OCI-LY7 (cell line): Measurements from ENCODE around the gene STK38L. TPM values are rescaled to one million over a fixed set of nuclear protein-coding genes. Genes with fewer than 3 reads are reported as not detected.

ENCODE experiments used
- BruUV-seq: library from RNA; stranded (reverse); fragments of 400-500 nt; replicated peaks from 2 replicates; lab custom pipeline; 2021; lab: Mats Ljungman, UMichigan
- CTCF ChIA-PET: fragments of 300-600 bp; sonication (Branson Sonifier 250); formaldehyde crosslinking; loops from one replicate; lab custom pipeline; 2022; ENCODE audit warnings: antibody characterized with exemption; ENCODE audit not compliant: unreplicated experiment; lab: Charles Lee
- POLR2A ChIA-PET: fragments of 300-600 bp; sonication (Branson Sonifier 250); formaldehyde crosslinking; loops from one replicate; lab custom pipeline; 2022; ENCODE audit warnings: antibody characterized with exemption; lab: Charles Lee
- DNase-seq: peaks from one replicate; pipeline ENCODE4 v3.0.0-alpha.2; 2015; ENCODE audit warnings: low spot score
- H2AFZ ChIP-seq: fragments of 200-600 bp; sonication (generic), shearing (Covaris generic); 2 replicates; pipeline ENCODE4 v1.6.1; 2014; ENCODE audit warnings: mild to moderate bottlenecking, antibody characterized with exemption, low read length, moderate library complexity
- H3K27ac ChIP-seq: fragments of 200-600 bp; sonication (generic); 2 replicates; pipeline ENCODE4 v1.5.1; 2014; ENCODE audit warnings: mixed run types, low read depth, mild to moderate bottlenecking, moderate library complexity, low read length, inconsistent platforms; ENCODE audit not compliant: poor library complexity, severe bottlenecking
- H3K36me3 ChIP-seq: fragments of 200-600 bp; sonication (generic); 2 replicates; pipeline ENCODE4 v1.6.1; 2014; ENCODE audit warnings: mild to moderate bottlenecking, antibody characterized with exemption, low read length, moderate library complexity, mixed read lengths; ENCODE audit not compliant: insufficient read depth
- H3K4me1 ChIP-seq: fragments of 200-600 bp; sonication (generic); 2 replicates; pipeline ENCODE4 v1.5.1; 2014; ENCODE audit warnings: mild to moderate bottlenecking, low read length; ENCODE audit not compliant: insufficient read depth, poor library complexity, severe bottlenecking
- H3K4me2 ChIP-seq: fragments of 200-600 bp; sonication (generic); 2 replicates; pipeline ENCODE4 v1.6.1; 2014; ENCODE audit warnings: mild to moderate bottlenecking, low read length
- H3K4me3 ChIP-seq: fragments of 200-600 bp; sonication (generic); 2 replicates; pipeline ENCODE4 v1.5.1; 2014; ENCODE audit warnings: mild to moderate bottlenecking, low read depth, low read length; ENCODE audit not compliant: poor library complexity, severe bottlenecking
- H3K79me2 ChIP-seq: fragments of 200-600 bp; sonication (generic); 2 replicates; pipeline ENCODE4 v1.6.1; 2016; ENCODE audit warnings: low read depth, mild to moderate bottlenecking, low read length, moderate library complexity, mixed read lengths; ENCODE audit not compliant: insufficient read depth
- H3K9me2 ChIP-seq: fragments of 200-600 bp; sonication (generic); 2 replicates; pipeline ENCODE4 v1.6.1; 2016; ENCODE audit warnings: mild to moderate bottlenecking, low read length, mixed read lengths; ENCODE audit not compliant: insufficient read depth
- H3K9me3 ChIP-seq: fragments of 200-600 bp; sonication (generic); 2 replicates; pipeline ENCODE4 v1.6.1; 2014; ENCODE audit warnings: mild to moderate bottlenecking, mixed run types, low read length, mixed read lengths
- H4K20me1 ChIP-seq: fragments of 200-600 bp; sonication (generic); 2 replicates; pipeline ENCODE4 v1.6.1; 2014; ENCODE audit warnings: mild to moderate bottlenecking, antibody characterized with exemption, low read length, moderate library complexity, mixed read lengths; ENCODE audit not compliant: insufficient read depth
- CTCF ChIP-seq: fragments of 200-600 bp; sonication (generic); conservative IDR thresholded peaks from 2 replicates; pipeline ENCODE4 v1.5.1; 2014; ENCODE audit warnings: mild to moderate bottlenecking, antibody characterized with exemption, low read length, moderate library complexity, mixed read lengths
- EZH2phosphoT487 ChIP-seq: fragments of 200-600 bp; sonication (generic); IDR thresholded peaks from 2 replicates; pipeline ENCODE4 v1.6.1; 2018; ENCODE audit warnings: low read depth, borderline replicate concordance, mild to moderate bottlenecking, mixed run types, antibody characterized with exemption, low read length, moderate library complexity, mixed read lengths
- intact Hi-C: fragments of 100-400 bp; cut with micrococcal nuclease; formaldehyde crosslinking; loops from one replicate; pipeline ENCODE4 v1.10.0; 2022; ENCODE audit not compliant: unreplicated experiment
- total RNA-seq, 2 experiments: library from RNA; depleted of rRNA in 1 of 2; stranded (reverse); fragments of >200 nt in 1 of 2; shearing (Covaris generic) in 1 of 2; gene quantifications; 2 replicates each; pipeline ENCODE4 v1.2.3, GENCODE V29; 2014 to 2022

Gene STK38L
- total RNA-seq, 2 experiments from 2014 or later: 15.2 to 29.9 TPM

- BruUV-seq: no TSS peak
- no peak overlapping the region for H3K4me2 ChIP-seq
- POLR2A ChIA-PET: interaction anchor here (0.7 kb wide), 1 partner anchor 116 kb away, joined by 3 read pairs; no protein-coding TSS in a partner anchor
These were observed 56.1 kb downstream of the STK38L start for GRCh38 chr12:27300226-27300625.

GRCh38 chr12:27303139-27304111 is 59.3 kb downstream of the STK38L start:
- H3K36me3 ChIP-seq: no peaks in the 10 kb centered on the region
- intact Hi-C loops: loop anchor here (10.0 kb wide), 1 partner anchor 469 kb away; the partner anchor contains the start of gene ITPR2
- ChIA-PET POLR2A (interaction anchor here (0.6 to 1.9 kb wide), 13 partner anchors 10 to 1366 kb away, joined by 3 to 9 read pairs (median 3); no protein-coding TSS in a partner anchor), CTCF (interaction anchor here (1.0 kb wide), 1 partner anchor 288 kb away, joined by 3 read pairs; no protein-coding TSS in a partner anchor)
- H3K4me1 ChIP-seq: no peaks in the 10 kb centered on the region
- BruUV-seq: no TSS peak
- H3K9me2 ChIP-seq: no peaks in the 10 kb centered on the region
- no peak for TF ChIP-seq CTCF
- no peak for TF ChIP-seq EZH2phosphoT487
- no peak overlapping the region for H3K4me3 ChIP-seq
- no peaks in the 10 kb centered on the region for H3K9me3 ChIP-seq
- H3K79me2 ChIP-seq: no peaks in the 10 kb centered on the region
- no peak overlapping the region for H3K27ac ChIP-seq
- H2AFZ ChIP-seq: no peak overlapping the region
- no peak overlapping the region for H3K4me2 ChIP-seq
- no peaks in the 10 kb centered on the region for H4K20me1 ChIP-seq
- no peak for DNase-seq

More at GRCh38 chr12:27300226-27300625, 56.1 kb downstream of the STK38L start:
- H3K9me2 ChIP-seq: no peaks in the 10 kb centered on the region
- no peak overlapping the region for H2AFZ ChIP-seq
- no peak for DNase-seq
- H3K36me3 ChIP-seq: no peaks in the 10 kb centered on the region
- H3K4me3 ChIP-seq: no peak overlapping the region
- intact Hi-C loops: loop anchor here (10.0 kb wide), 1 partner anchor 465 kb away; the partner anchor contains the start of gene ITPR2
- CTCF ChIA-PET: no interaction called here
- H3K27ac ChIP-seq: no peak overlapping the region
- TF ChIP-seq EZH2phosphoT487 (no peak), CTCF (no peak)
- no peaks in the 10 kb centered on the region for H3K9me3 ChIP-seq
- no peaks in the 10 kb centered on the region for H3K4me1 ChIP-seq
- H3K79me2 ChIP-seq: no peaks in the 10 kb centered on the region
- H4K20me1 ChIP-seq: no peaks in the 10 kb centered on the region
